HL-60 (cell line): ENCODE results near the gene JRKL.

ENCODE experiments used
- DNase-seq, 2 experiments: peaks; one replicate each; pipeline ENCODE4 v3.0.0-alpha.2; 2010 to 2020; ENCODE audit warnings: low read depth in 1 of 2, low spot score in 1 of 2
- H3K27ac ChIP-seq: fragments of 250-450 bp; sonication (Bioruptor Pico); replicated peaks from 2 replicates; pipeline ENCODE4 v1.5.1; 2020; ENCODE audit warnings: mild to moderate bottlenecking, moderate library complexity
- H3K27me3 ChIP-seq: fragments of 250-450 bp; sonication (Bioruptor Pico); 2 replicates; pipeline ENCODE4 v1.5.1; 2021; ENCODE audit warnings: mild to moderate bottlenecking, moderate library complexity; ENCODE audit not compliant: insufficient read depth, poor library complexity, severe bottlenecking
- H3K4me3 ChIP-seq: replicated peaks from 2 replicates; pipeline ENCODE4 v1.5.1; 2011; ENCODE audit warnings: mild to moderate bottlenecking, control low read depth, low read length; ENCODE audit not compliant: insufficient read depth
- CTCF ChIP-seq: IDR thresholded peaks from one replicate; pipeline ENCODE4 v1.5.1; 2011; ENCODE audit warnings: low read length, control low read depth, inconsistent platforms; ENCODE audit not compliant: insufficient read depth
- GABPA ChIP-seq: IDR thresholded peaks from 2 replicates; pipeline ENCODE4 v1.6.1; 2012; ENCODE audit warnings: low read depth
- POLR2AphosphoS5 ChIP-seq: IDR thresholded peaks from 2 replicates; pipeline ENCODE4 v1.6.1; 2012; ENCODE audit warnings: low read depth
- SPI1 ChIP-seq: IDR thresholded peaks from 2 replicates; pipeline ENCODE4 v1.6.1; 2012; ENCODE audit warnings: low read depth, mild to moderate bottlenecking, borderline replicate concordance
- TF ChIP-seq, protein P1 (sequence below): IDR thresholded peaks from 2 replicates; pipeline ENCODE4 v1.6.1; 2012; ENCODE audit warnings: low read depth; ENCODE audit not compliant: insufficient replicate concordance

Gene JRKL

DNA sequence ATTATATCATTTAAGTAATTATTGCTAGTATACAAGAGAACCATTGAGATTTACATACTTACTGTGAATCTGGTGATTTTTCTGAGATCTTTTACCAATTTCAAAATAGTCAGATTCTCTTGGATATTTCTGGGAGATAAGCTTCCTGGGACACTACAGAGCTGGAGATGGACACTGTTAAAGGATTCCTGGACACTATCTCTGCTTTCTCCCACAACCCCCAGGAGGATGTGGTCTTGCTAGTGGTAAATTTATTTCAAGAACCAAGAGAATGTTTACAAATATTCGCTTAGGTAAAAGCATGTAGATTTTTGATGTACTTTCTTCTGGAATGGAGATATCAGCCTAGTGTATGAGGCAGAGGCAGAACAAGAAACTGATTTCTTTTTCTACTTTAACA, 13.0 kb upstream of the JRKL start:
- TF ChIP-seq, protein P1, sequence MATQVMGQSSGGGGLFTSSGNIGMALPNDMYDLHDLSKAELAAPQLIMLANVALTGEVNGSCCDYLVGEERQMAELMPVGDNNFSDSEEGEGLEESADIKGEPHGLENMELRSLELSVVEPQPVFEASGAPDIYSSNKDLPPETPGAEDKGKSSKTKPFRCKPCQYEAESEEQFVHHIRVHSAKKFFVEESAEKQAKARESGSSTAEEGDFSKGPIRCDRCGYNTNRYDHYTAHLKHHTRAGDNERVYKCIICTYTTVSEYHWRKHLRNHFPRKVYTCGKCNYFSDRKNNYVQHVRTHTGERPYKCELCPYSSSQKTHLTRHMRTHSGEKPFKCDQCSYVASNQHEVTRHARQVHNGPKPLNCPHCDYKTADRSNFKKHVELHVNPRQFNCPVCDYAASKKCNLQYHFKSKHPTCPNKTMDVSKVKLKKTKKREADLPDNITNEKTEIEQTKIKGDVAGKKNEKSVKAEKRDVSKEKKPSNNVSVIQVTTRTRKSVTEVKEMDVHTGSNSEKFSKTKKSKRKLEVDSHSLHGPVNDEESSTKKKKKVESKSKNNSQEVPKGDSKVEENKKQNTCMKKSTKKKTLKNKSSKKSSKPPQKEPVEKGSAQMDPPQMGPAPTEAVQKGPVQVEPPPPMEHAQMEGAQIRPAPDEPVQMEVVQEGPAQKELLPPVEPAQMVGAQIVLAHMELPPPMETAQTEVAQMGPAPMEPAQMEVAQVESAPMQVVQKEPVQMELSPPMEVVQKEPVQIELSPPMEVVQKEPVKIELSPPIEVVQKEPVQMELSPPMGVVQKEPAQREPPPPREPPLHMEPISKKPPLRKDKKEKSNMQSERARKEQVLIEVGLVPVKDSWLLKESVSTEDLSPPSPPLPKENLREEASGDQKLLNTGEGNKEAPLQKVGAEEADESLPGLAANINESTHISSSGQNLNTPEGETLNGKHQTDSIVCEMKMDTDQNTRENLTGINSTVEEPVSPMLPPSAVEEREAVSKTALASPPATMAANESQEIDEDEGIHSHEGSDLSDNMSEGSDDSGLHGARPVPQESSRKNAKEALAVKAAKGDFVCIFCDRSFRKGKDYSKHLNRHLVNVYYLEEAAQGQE = no peak
- TF ChIP-seq CTCF (no peak), GABPA (no peak), POLR2AphosphoS5 (no peak), SPI1 (no peak)
- Histone ChIP-seq H3K4me3 (no peak overlapping the region), H3K27me3 (no peaks in the 10 kb centered on the region), H3K27ac (no peak overlapping the region)
- no peak for DNase-seq

DNA sequence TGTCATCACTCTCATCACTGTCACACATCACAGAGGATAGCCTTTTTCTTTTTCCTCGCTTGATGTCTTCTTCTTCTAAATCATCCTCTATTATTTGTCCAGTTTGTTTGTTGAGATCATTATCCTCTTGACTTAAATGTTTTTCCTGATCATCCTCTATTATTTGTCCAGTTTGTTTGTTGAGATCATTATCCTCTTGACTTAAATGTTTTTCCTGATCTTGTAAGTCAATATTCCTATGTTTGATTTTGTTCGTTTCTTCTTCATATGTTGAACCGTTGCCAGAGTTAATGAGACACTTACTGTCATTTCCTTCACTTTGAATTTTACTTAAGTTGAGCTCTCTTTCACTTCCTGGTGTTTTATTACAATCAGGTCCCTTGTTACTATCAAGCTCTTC, 5.7 kb upstream of the JRKL start:
- TF ChIP-seq, protein P1 = no peak
- no peak for TF ChIP-seq POLR2AphosphoS5
- TF ChIP-seq SPI1 = no peak
- no peak for TF ChIP-seq CTCF
- TF ChIP-seq GABPA = no peak
- no peak overlapping the region for H3K4me3 ChIP-seq
- H3K27ac ChIP-seq = no peak overlapping the region
- DNase-seq = no peak
- H3K27me3 ChIP-seq = no peaks in the 10 kb centered on the region

DNA sequence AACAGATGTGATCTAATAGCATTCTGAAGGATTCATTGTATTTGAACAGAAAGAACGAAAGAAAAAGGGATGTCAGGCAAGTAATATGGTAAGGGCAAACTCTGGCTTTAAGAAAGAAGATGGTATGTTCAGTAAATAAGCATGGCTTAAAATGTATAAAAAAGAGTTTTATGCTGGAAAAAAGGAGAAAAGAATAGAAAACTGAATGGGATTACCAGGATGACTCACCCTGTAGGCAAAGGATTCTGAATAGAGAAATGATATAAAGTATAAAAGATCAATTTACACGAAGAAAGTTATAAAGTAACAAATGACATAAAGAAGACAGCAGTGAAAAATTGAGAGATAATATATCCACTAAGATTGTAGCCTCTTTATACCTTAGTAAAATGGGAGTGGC, 4.6 kb upstream of the JRKL start:
- TF ChIP-seq, protein P1 = no peak
- no peak for TF ChIP-seq CTCF
- no peak for TF ChIP-seq GABPA
- no peak for TF ChIP-seq SPI1
- no peak for TF ChIP-seq POLR2AphosphoS5
- Histone ChIP-seq H3K4me3 (no peak overlapping the region), H3K27ac (no peak overlapping the region), H3K27me3 (no peaks in the 10 kb centered on the region)
- DNase-seq = no peak
